22Rv1 (cell line): Measurements from ENCODE around the gene CDH12.

Experiments
- CTCF ChIP-seq: fragments of 450-650 bp; IDR thresholded peaks from 2 replicates; pipeline ENCODE4 v1.5.1; 2017; ENCODE audit warnings: mild to moderate bottlenecking
- ZFX ChIP-seq: fragments of 450-650 bp; IDR thresholded peaks from 2 replicates; pipeline ENCODE4 v1.6.1; 2017; ENCODE audit warnings: antibody characterized with exemption, borderline replicate concordance

- no peak for TF ChIP-seq CTCF
- TF ChIP-seq ZFX = no peak
Measured at GRCh38 chr5:22709743-22710142, 143.4 kb downstream of the CDH12 start.
